Endothelial cell of umbilical vein (primary cell): Measurements from ENCODE around the gene COX7B2. TPM values are rescaled to one million over a fixed set of nuclear protein-coding genes. Genes with fewer than 3 reads are reported as not detected.

Experiments used
- BruUV-seq: library from RNA; stranded (reverse); fragments of 400-500 nt; replicated peaks from 2 replicates; lab custom pipeline; 2021; lab: Mats Ljungman, UMichigan
- CTCF ChIA-PET: fragments of 300-600, 350-600 bp; sonication (Branson Sonifier 250); formaldehyde crosslinking; loops from one replicate; lab custom pipeline; 2021; ENCODE audit warnings: antibody characterized with exemption, inconsistent platforms; lab: Charles Lee
- POLR2A ChIA-PET: fragments of 300-600, 350-600 bp; sonication (Branson Sonifier 250); formaldehyde crosslinking; loops from one replicate; lab custom pipeline; 2021; ENCODE audit warnings: antibody characterized with exemption, inconsistent platforms; lab: Charles Lee
- DNase-seq: peaks from one replicate; pipeline ENCODE4 v3.0.0-alpha.2; 2011; ENCODE audit warnings: low read depth, low spot score
- FAIRE-seq: peaks from 2 replicates; lab custom pipeline; 2011; peaks lifted over from hg19 to GRCh38; lab: Jason Lieb, UNC
- H2AFZ ChIP-seq: 2 replicates; pipeline ENCODE4 v1.6.0; 2012; ENCODE audit warnings: low read depth, low read length, control low read depth, inconsistent platforms
- H3K27ac ChIP-seq: 2 replicates; pipeline ENCODE4 v1.5.1; 2011; ENCODE audit warnings: low read depth, mild to moderate bottlenecking, control low read depth, low read length, moderate library complexity; ENCODE audit not compliant: insufficient read depth
- H3K27me3 ChIP-seq, 2 experiments: 2 replicates each; pipeline versions ENCODE4 v1.6.0 to v1.6.1; 2011; ENCODE audit warnings: low read length in 2 of 2, mixed read lengths in 1 of 2; ENCODE audit not compliant: control insufficient read depth in 2 of 2, insufficient read depth in 2 of 2
- H3K36me3 ChIP-seq, 2 experiments: 2 replicates in 1 of 2; 3 replicates in 1 of 2; pipeline ENCODE4 v1.5.1; 2011; ENCODE audit warnings: low read length in 2 of 2, mild to moderate bottlenecking in 1 of 2, moderate library complexity in 1 of 2; ENCODE audit not compliant: control insufficient read depth in 2 of 2, insufficient read depth in 2 of 2; ENCODE audit errors: extremely low read depth in 1 of 2
- H3K4me1 ChIP-seq: 3 replicates; pipeline ENCODE4 v1.5.1; 2011; ENCODE audit warnings: mild to moderate bottlenecking, low read length; ENCODE audit not compliant: control insufficient read depth, insufficient read depth; ENCODE audit errors: extremely low read depth
- H3K4me2 ChIP-seq: 2 replicates; pipeline ENCODE4 v1.6.1; 2011; ENCODE audit warnings: low read length, control low read depth, mixed read lengths; ENCODE audit not compliant: insufficient read depth
- H3K4me3 ChIP-seq, 3 experiments: fragments of 200-600 bp in 1 of 3; sonication (generic), shearing (Covaris generic) in 1 of 3; replicated peaks in 1 of 3; 2 replicates each; pipeline ENCODE4 v1.5.1; 2011 to 2016; ENCODE audit warnings: control low read depth in 3 of 3, low read length in 3 of 3, mild to moderate bottlenecking in 2 of 3, inconsistent platforms in 1 of 3, low read depth in 1 of 3, moderate library complexity in 1 of 3; ENCODE audit not compliant: insufficient read depth in 1 of 3
- H3K79me2 ChIP-seq: 2 replicates; pipeline ENCODE4 v1.6.0; 2012; ENCODE audit warnings: low read length, inconsistent platforms; ENCODE audit not compliant: control insufficient read depth, insufficient read depth
- H3K9ac ChIP-seq: replicated peaks from 2 replicates; pipeline ENCODE3; 2011; ENCODE audit warnings: low read length, control low read depth; ENCODE audit not compliant: insufficient read depth; ENCODE audit errors: extremely low read depth
- H3K9me1 ChIP-seq: replicated peaks from 3 replicates; pipeline ENCODE4 v1.6.0; 2011; ENCODE audit warnings: mild to moderate bottlenecking, low read length; ENCODE audit not compliant: control insufficient read depth, insufficient read depth; ENCODE audit errors: extremely low read depth
- H3K9me3 ChIP-seq: replicated peaks from 2 replicates; pipeline ENCODE4 v1.5.1; 2012; ENCODE audit warnings: low read length, inconsistent platforms; ENCODE audit not compliant: control insufficient read depth, insufficient read depth
- H4K20me1 ChIP-seq: replicated peaks from 2 replicates; pipeline ENCODE3; 2011; ENCODE audit warnings: mild to moderate bottlenecking, low read length; ENCODE audit not compliant: control insufficient read depth, insufficient read depth; ENCODE audit errors: extremely low read depth
- CTCF ChIP-seq, 2 donors: IDR thresholded peaks; 1 replicate in 1 of 2; 2 replicates in 1 of 2; pipeline ENCODE4 v1.5.1; 2011; ENCODE audit warnings: low read length in 2 of 2, mild to moderate bottlenecking in 2 of 2, moderate library complexity in 2 of 2, control low read depth in 1 of 2, inconsistent platforms in 1 of 2, low read depth in 1 of 2; ENCODE audit not compliant: insufficient read depth in 1 of 2; ENCODE audit errors: extremely low read depth in 1 of 2
- EZH2 ChIP-seq: IDR thresholded peaks from 2 replicates; pipeline ENCODE4 v1.6.1; 2012; ENCODE audit warnings: borderline replicate concordance, low read depth, mild to moderate bottlenecking, moderate library complexity, low read length, inconsistent platforms; ENCODE audit not compliant: severe bottlenecking
- FOS ChIP-seq: IDR thresholded peaks from 2 replicates; pipeline ENCODE4 v1.6.1; 2011; ENCODE audit warnings: mild to moderate bottlenecking, low read length, moderate library complexity, borderline replicate concordance; ENCODE audit not compliant: insufficient read depth
- GATA2 ChIP-seq: IDR thresholded peaks from 2 replicates; pipeline ENCODE4 v1.7.0; 2011; ENCODE audit warnings: low read depth, mild to moderate bottlenecking, moderate library complexity, mixed read lengths, low read length; ENCODE audit not compliant: insufficient read length, insufficient read depth
- JUN ChIP-seq: IDR thresholded peaks from 2 replicates; pipeline ENCODE4 v1.6.1; 2011; ENCODE audit warnings: borderline replicate concordance, low read depth; ENCODE audit not compliant: insufficient read length, insufficient read depth
- MAX ChIP-seq: IDR thresholded peaks from 2 replicates; pipeline ENCODE4 v1.6.1; 2011; ENCODE audit not compliant: insufficient read depth, insufficient read length
- MYC ChIP-seq: IDR thresholded peaks from one replicate; pipeline ENCODE4 v1.6.1; 2011; ENCODE audit warnings: mild to moderate bottlenecking, low read depth, low read length
- POLR2A ChIP-seq: IDR thresholded peaks from 2 replicates; pipeline ENCODE4 v1.6.1; 2012; ENCODE audit warnings: low read depth, mild to moderate bottlenecking, control low read depth, low read length
- POLR2AphosphoS5 ChIP-seq: IDR thresholded peaks from 2 replicates; pipeline ENCODE4 v1.6.1; 2012; ENCODE audit warnings: low read depth, mild to moderate bottlenecking, control low read depth, low read length, moderate library complexity; ENCODE audit not compliant: insufficient read depth
- dilution Hi-C: fragments of 300-500 bp; cut with MboI; formaldehyde crosslinking; loops from one replicate; pipeline ENCODE4 v1.15.0; 2019; ENCODE audit warnings: low sequenced_read_pairs; ENCODE audit not compliant: extremely low pct_ligation_motif_present
- intact Hi-C: fragments of 100-400 bp; cut with micrococcal nuclease; formaldehyde crosslinking; loops from one replicate; pipeline ENCODE4 v1.10.0; 2022
- polyA plus RNA-seq, 4 experiments: library from polyadenylated mRNA; depleted of rRNA in 3 of 4; stranded (reverse) in 3 of 4; unstranded in 1 of 4; fragments of >200 nt; gene quantifications; 2 replicates each; pipeline versions ENCODE4 v1.2.1 to v1.2.3, GENCODE V29; 2011 to 2012; ENCODE audit warnings: missing spikeins in 1 of 4
- total RNA-seq: library from RNA; stranded (reverse); gene quantifications from 2 replicates; pipeline ENCODE4 v1.2.3, GENCODE V29; 2021

The COX7B2 gene
- total and polyA plus RNA-seq, 2 donors (not counting 3 experiments of a cell fraction or from before 2014, with no cell fraction given), result not detected

GRCh38 chr4:46890056-46890455 lies 19.0 kb downstream of the COX7B2 start:
- Histone ChIP-seq H3K4me1 (no peaks in the 10 kb centered on the region), H3K27me3 (no peaks in the 10 kb centered on the region), H4K20me1 (no peaks in the 10 kb centered on the region), H3K9ac (no peak overlapping the region), H3K79me2 (no peaks in the 10 kb centered on the region), H3K9me1 (no peaks in the 10 kb centered on the region), H3K36me3 (no peaks in the 10 kb centered on the region), H3K27ac (no peak overlapping the region), H3K4me2 (no peak overlapping the region), H3K9me3 (no peaks in the 10 kb centered on the region), H2AFZ (no peak overlapping the region), H3K4me3 (no peak overlapping the region)
- intact Hi-C loops, result no loop called here
- BruUV-seq, result no TSS peak
- ChIA-PET POLR2A (no interaction called here), CTCF (no interaction called here)
- TF ChIP-seq FOS (no peak), EZH2 (no peak), CTCF (IDR thresholded peaks at IDR 0.05; ENCODE audit: extremely low read depth in 1 of 2, insufficient read depth in 1 of 2, low read depth in 1 of 2, low read length in 2 of 2) (no peak), GATA2 (no peak)
- DNase-seq (no peak), FAIRE-seq (no peak)
- dilution Hi-C loops, result no loop called here

- DNase-seq (no peak), FAIRE-seq (no peak)
- no peak overlapping the region for H3K27ac ChIP-seq
- no peak overlapping the region for H3K9ac ChIP-seq
- dilution Hi-C loops (no loop called here), intact Hi-C loops (no loop called here)
- CTCF ChIA-PET, result no interaction called here
- no peaks in the 10 kb centered on the region for H3K27me3 ChIP-seq
- H2AFZ ChIP-seq, result no peak overlapping the region
- BruUV-seq, result no TSS peak
- no peak overlapping the region for H3K4me3 ChIP-seq
- no peaks in the 10 kb centered on the region for H3K4me1 ChIP-seq
- POLR2A ChIA-PET, result no interaction called here
- H3K36me3 ChIP-seq, result no peaks in the 10 kb centered on the region
- TF ChIP-seq POLR2AphosphoS5, result no peak
- no peak for TF ChIP-seq MAX
- no peak for TF ChIP-seq POLR2A
- TF ChIP-seq CTCF (IDR thresholded peaks at IDR 0.05; ENCODE audit: extremely low read depth in 1 of 2, insufficient read depth in 1 of 2, low read depth in 1 of 2, low read length in 2 of 2), result no peak
- TF ChIP-seq MYC, result no peak
- TF ChIP-seq EZH2, result no peak
- TF ChIP-seq JUN, result no peak
- no peak for TF ChIP-seq FOS
- no peak for TF ChIP-seq GATA2
- H3K9me3 ChIP-seq, result no peaks in the 10 kb centered on the region
- no peaks in the 10 kb centered on the region for H3K79me2 ChIP-seq
- no peak overlapping the region for H3K4me2 ChIP-seq
- H4K20me1 ChIP-seq, result no peaks in the 10 kb centered on the region
- H3K9me1 ChIP-seq, result no peaks in the 10 kb centered on the region
Observed at GRCh38 chr4:46889410-46889809, 19.6 kb downstream of the COX7B2 start.
